IMR-90 (cell line): ENCODE results near the gene LGALS13.

ENCODE experiments used
- BHLHE40 ChIP-seq: fragments of 150-350 bp; IDR thresholded peaks from 2 replicates; pipeline ENCODE4 v1.6.1; 2016; ENCODE audit warnings: mild to moderate bottlenecking, low read depth, low read length
- MAFK ChIP-seq: IDR thresholded peaks from 2 replicates; pipeline ENCODE4 v1.6.1; 2012; ENCODE audit warnings: low read depth, low read length, improper control_type of control experiment
- MXI1 ChIP-seq: IDR thresholded peaks from 2 replicates; pipeline ENCODE4 v1.6.1; 2012; ENCODE audit warnings: low read depth, mild to moderate bottlenecking, low read length, moderate library complexity, borderline replicate concordance
- NFE2L2 ChIP-seq: fragments of 150-350 bp; IDR thresholded peaks from 2 replicates; pipeline ENCODE4 v1.6.1; 2016; ENCODE audit warnings: low read depth, mild to moderate bottlenecking, low read length
- POLR2A ChIP-seq: IDR thresholded peaks from 2 replicates; pipeline ENCODE4 v1.6.1; 2012; ENCODE audit warnings: mild to moderate bottlenecking, low read depth, low read length
- RAD21 ChIP-seq: IDR thresholded peaks from 2 replicates; pipeline ENCODE4 v1.6.1; 2012; ENCODE audit warnings: low read length, improper control_type of control experiment
- TF ChIP-seq, protein P1 (sequence below): conservative IDR thresholded peaks from 2 replicates; pipeline ENCODE4 v1.5.1; 2012; ENCODE audit warnings: mild to moderate bottlenecking, low read depth, low read length, improper control_type of control experiment
- TF ChIP-seq, protein P2 (sequence below): fragments of 150-350 bp; IDR thresholded peaks from 2 replicates; pipeline ENCODE4 v1.6.1; 2017; ENCODE audit warnings: mild to moderate bottlenecking, antibody characterized with exemption, low read length, low read depth

DNA sequence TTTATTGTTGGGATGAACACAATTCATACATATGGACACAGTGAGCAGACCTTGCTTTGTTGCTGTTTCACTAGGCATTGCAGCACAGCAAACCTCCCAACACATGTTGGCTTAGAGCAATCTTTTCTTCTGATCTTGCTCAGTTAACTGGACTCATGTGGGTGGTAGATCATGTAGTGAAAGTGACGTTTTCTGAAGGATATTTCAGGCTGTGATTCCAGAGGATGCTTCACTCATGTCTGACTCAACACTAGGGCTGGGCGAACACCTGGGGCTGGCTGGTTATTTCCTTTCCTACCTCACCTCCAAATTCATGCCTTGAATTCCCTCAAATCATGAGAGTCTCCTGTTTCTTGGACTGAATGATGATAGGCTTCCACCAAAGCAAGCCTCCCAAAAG is 14.3 kb upstream of the LGALS13 start:
- TF ChIP-seq MAFK (no peak), POLR2A (no peak), RAD21 (no peak), BHLHE40 (no peak), NFE2L2 (no peak), MXI1 (no peak)
- TF ChIP-seq, protein P1, sequence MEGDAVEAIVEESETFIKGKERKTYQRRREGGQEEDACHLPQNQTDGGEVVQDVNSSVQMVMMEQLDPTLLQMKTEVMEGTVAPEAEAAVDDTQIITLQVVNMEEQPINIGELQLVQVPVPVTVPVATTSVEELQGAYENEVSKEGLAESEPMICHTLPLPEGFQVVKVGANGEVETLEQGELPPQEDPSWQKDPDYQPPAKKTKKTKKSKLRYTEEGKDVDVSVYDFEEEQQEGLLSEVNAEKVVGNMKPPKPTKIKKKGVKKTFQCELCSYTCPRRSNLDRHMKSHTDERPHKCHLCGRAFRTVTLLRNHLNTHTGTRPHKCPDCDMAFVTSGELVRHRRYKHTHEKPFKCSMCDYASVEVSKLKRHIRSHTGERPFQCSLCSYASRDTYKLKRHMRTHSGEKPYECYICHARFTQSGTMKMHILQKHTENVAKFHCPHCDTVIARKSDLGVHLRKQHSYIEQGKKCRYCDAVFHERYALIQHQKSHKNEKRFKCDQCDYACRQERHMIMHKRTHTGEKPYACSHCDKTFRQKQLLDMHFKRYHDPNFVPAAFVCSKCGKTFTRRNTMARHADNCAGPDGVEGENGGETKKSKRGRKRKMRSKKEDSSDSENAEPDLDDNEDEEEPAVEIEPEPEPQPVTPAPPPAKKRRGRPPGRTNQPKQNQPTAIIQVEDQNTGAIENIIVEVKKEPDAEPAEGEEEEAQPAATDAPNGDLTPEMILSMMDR, result no peak
- TF ChIP-seq, protein P2, sequence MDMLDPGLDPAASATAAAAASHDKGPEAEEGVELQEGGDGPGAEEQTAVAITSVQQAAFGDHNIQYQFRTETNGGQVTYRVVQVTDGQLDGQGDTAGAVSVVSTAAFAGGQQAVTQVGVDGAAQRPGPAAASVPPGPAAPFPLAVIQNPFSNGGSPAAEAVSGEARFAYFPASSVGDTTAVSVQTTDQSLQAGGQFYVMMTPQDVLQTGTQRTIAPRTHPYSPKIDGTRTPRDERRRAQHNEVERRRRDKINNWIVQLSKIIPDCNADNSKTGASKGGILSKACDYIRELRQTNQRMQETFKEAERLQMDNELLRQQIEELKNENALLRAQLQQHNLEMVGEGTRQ, result no peak
